ENCODE measurements around the gene PLD5.

GRCh38 chr1:242349636-242350035 is 174.9 kb downstream of the PLD5 start:
- TF ChIP-seq RAD21 (IDR thresholded peaks at IDR 0.05; ENCODE audit: low read depth) (no peak), EGR1 (IDR thresholded peaks at IDR 0.05) (no peak)
